SJCRH30 (cell line): ENCODE data around the gene RPS19. TPM values are rescaled to one million over a fixed set of nuclear protein-coding genes. Genes with fewer than 3 reads are reported as not detected.
"Not testable (repeated sequence)": the region's sequence is repeated elsewhere in the genome, so short reads cannot be mapped to it uniquely, and the experiment has no call there.

Experiments
- DNase-seq, 2 experiments: peaks; one replicate each; pipeline ENCODE4 v3.0.0-alpha.2; 2015 to 2020
- H3K27ac ChIP-seq: fragments of 250-450 bp; sonication (Bioruptor Pico); 2 replicates; pipeline ENCODE4 v1.5.1; 2020; ENCODE audit warnings: mild to moderate bottlenecking, moderate library complexity
- H3K27me3 ChIP-seq: fragments of 250-450 bp; sonication (Bioruptor Pico); 2 replicates; pipeline ENCODE4 v1.5.1; 2020; ENCODE audit warnings: mild to moderate bottlenecking, moderate library complexity
- H3K36me3 ChIP-seq: fragments of 250-450 bp; sonication (Bioruptor Pico); 2 replicates; pipeline ENCODE4 v1.5.1; 2020; ENCODE audit warnings: mild to moderate bottlenecking, moderate library complexity
- H3K4me1 ChIP-seq: fragments of 250-450 bp; sonication (Bioruptor Pico); 2 replicates; pipeline ENCODE4 v1.5.1; 2020; ENCODE audit warnings: mild to moderate bottlenecking, moderate library complexity
- H3K4me3 ChIP-seq: fragments of 250-450 bp; sonication (Bioruptor Pico); 2 replicates; pipeline ENCODE4 v1.5.1; 2020; ENCODE audit warnings: mild to moderate bottlenecking, moderate library complexity
- H3K9me3 ChIP-seq: fragments of 250-450 bp; sonication (Bioruptor Pico); replicated peaks from 2 replicates; pipeline ENCODE4 v1.5.1; 2020; ENCODE audit warnings: mild to moderate bottlenecking, moderate library complexity
- total RNA-seq: library from RNA; depleted of rRNA; stranded (reverse); fragments of >200 nt; shearing (Covaris generic); gene quantifications from 2 replicates; pipeline ENCODE4 v1.2.3, GENCODE V29; 2014

Gene RPS19
- total RNA-seq, 1 experiment from 2014 or later, result 2,068 TPM

DNA sequence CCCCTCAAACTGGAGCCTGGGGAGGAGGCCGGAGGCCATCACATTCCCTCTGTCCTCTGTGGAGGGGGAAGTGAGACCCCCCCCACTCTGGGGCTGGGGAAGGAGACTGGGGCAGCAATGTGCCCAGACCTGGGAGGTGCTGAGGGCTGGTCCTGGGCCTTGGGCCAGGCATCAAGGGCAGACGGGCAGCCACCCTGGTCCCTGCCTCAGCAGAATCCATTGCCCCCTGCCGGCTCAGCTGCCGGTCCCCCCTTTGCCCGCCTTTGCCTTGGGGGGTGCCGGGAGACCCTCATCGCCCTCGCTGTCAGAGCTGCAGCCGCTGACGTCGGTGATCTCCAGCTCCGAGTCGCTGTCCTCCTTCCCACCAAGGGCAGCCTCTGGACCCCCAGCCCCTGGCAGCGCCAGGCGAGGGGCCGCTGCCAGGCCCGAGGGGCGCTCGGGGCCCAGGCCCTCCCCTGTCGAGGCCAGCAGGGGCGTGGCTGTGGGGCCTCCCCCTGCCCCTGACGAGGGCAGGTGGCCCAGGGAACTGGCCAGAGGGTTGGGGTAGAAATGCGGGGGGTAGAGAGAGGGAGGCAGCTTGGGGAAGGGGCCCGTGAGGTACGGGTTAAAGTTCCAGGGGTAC lies 48.0 kb downstream of the RPS19 start:
- H3K4me3 ChIP-seq, result no peak overlapping the region
- H3K27me3 ChIP-seq, result peaks cover 16% of the 10 kb centered on the region
- H3K9me3 ChIP-seq, result no peaks in the 10 kb centered on the region
- peaks cover 23% of the 10 kb centered on the region for H3K36me3 ChIP-seq
- H3K4me1 ChIP-seq, result no peaks in the 10 kb centered on the region
- no peak for DNase-seq
- H3K27ac ChIP-seq, result no peak overlapping the region

GRCh38 chr19:41908724-41909464 lies 48.8 kb downstream of the RPS19 start:
- Histone ChIP-seq H3K9me3 (no peaks in the 10 kb centered on the region), H3K36me3 (peaks cover 17% of the 10 kb centered on the region), H3K4me3 (no peak overlapping the region), H3K4me1 (no peaks in the 10 kb centered on the region), H3K27ac (no peak overlapping the region), H3K27me3 (peaks cover 18% of the 10 kb centered on the region)
- no peak for DNase-seq

GRCh38 chr19:41909706-41910105 lies 49.7 kb downstream of the RPS19 start:
- Histone ChIP-seq H3K4me1 (no peaks in the 10 kb centered on the region), H3K27ac (no peak overlapping the region), H3K4me3 (no peak overlapping the region), H3K36me3 (peaks cover 11% of the 10 kb centered on the region), H3K9me3 (no peaks in the 10 kb centered on the region), H3K27me3 (peaks cover 22% of the 10 kb centered on the region)
- DNase-seq, result no peak

DNA sequence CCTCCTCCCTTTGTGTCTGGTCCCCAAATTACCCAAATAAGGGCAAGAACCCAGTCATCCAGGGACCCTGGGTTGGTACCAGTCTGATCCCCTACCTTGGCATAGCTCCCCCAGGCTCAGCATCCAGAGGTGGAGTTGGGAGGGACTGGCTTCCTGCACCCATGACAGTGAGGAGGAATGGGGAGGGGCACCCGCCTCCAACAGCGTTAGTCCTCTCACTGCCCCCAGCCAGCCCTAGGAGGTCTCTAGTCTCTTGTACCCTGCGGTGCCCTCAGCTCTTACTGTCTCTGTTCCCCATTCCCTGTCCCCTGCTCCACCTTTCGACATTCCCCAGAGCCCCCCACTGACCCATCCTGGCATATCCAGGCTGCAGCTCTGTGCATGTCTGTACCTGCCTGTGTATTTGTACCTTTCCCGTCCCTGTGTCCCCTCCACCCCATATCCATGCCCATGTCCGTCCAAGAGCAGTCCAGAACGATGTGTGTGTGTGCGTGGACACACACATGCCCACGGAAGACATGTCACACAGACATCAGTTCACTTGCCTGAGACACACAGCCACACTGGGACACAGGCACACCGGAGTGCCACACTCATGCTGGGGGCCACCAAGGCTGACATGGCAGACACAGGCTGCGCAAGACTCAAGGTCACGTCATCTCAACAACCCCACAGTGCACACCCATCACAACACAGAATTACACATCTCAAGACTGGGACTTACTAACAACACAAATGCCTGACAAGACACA lies 50.4 kb downstream of the RPS19 start:
- no peak overlapping the region for H3K4me3 ChIP-seq
- H3K36me3 ChIP-seq, result peaks cover 11% of the 10 kb centered on the region
- no peak for DNase-seq
- H3K27me3 ChIP-seq, result peaks cover 26% of the 10 kb centered on the region
- no peaks in the 10 kb centered on the region for H3K9me3 ChIP-seq
- no peak overlapping the region for H3K27ac ChIP-seq
- no peaks in the 10 kb centered on the region for H3K4me1 ChIP-seq

DNA sequence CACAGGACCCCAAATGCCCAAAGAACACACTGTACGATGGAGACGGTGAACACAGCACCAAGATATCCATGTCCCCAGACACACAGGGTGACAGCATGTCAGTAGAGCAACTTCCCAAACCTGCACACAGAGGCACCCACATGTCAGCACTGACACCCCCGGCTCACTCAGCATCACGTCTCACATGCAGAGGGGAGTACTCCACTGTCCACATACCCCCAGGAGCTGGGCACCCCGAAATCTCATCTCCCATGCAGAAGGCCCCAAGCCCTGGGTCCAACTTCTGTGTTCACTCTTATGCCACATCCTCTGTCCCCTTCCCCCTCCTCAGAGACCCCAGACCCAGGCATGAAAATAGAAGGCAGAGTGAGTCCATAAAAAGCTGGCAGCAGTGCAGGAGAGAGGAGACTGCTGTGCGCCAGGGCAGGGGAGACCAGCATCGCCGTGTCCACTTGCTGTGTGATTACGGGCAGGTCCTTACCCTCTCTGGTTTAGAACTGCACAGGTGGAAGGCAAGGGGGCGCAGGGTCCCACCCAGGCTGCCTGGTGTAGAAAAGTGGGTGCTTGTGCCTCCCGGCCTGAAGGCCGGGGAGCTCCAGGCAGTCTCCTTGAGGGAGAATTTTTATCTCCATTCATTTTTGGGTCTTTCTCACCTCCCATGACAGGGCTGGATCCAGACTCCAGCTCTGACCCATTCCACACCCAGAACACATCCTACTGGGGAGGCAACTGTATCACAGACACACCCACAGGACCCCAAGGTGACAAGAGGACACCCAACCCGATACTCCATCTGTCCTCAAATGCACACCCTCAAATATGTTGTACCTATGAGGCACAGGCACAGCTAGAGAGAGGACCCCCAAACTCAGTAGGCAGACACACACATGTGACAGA lies 51.2 kb downstream of the RPS19 start:
- Histone ChIP-seq H3K4me1 (no peaks in the 10 kb centered on the region), H3K27ac (no peak overlapping the region), H3K4me3 (no peak overlapping the region), H3K9me3 (no peaks in the 10 kb centered on the region), H3K27me3 (peaks cover 30% of the 10 kb centered on the region), H3K36me3 (peaks cover 8% of the 10 kb centered on the region)
- DNase-seq, result no peak

- Histone ChIP-seq H3K4me1 (no peaks in the 10 kb centered on the region), H3K4me3 (no peak overlapping the region), H3K9me3 (no peaks in the 10 kb centered on the region), H3K27ac (no peak overlapping the region), H3K27me3 (peaks cover 39% of the 10 kb centered on the region), H3K36me3 (peaks cover 4% of the 10 kb centered on the region)
- DNase-seq, result no peak
Measured at GRCh38 chr19:41911889-41912731, 52.1 kb downstream of the RPS19 start.

GRCh38 chr19:41912899-41913537 lies 53.0 kb downstream of the RPS19 start:
- no peaks in the 10 kb centered on the region for H3K36me3 ChIP-seq
- peaks cover 44% of the 10 kb centered on the region for H3K27me3 ChIP-seq
- no peak for DNase-seq
- H3K4me1 ChIP-seq, result no peaks in the 10 kb centered on the region
- H3K27ac ChIP-seq, result no peak overlapping the region
- H3K9me3 ChIP-seq, result no peaks in the 10 kb centered on the region
- no peak overlapping the region for H3K4me3 ChIP-seq

- Histone ChIP-seq H3K36me3 (no peaks in the 10 kb centered on the region), H3K27me3 (peaks cover 44% of the 10 kb centered on the region), H3K4me3 (no peak overlapping the region), H3K4me1 (no peaks in the 10 kb centered on the region), H3K9me3 (no peaks in the 10 kb centered on the region), H3K27ac (no peak overlapping the region)
- no peak for DNase-seq
Measured at GRCh38 chr19:41913538-41914423, 53.7 kb downstream of the RPS19 start.

DNA sequence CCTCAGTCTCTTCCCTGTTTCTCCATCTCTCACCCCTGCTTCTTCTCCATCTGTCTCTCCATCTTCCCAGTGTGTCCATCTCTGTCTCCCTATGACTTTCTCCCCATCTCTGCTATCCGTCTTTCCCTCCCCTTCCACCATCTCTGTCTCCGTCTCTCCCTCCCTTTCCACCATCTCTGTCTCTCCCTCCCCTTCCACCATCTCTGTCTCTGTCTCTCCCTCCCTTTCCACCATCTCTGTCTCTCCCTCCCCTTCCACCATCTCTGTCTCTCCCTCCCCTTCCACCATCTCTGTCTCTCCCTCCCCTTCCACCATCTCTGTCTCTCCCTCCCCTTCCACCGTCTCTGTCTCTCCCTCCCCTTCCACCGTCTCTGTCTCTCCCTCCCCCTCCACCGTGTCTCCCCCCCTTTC lies 54.4 kb downstream of the RPS19 start:
- not testable (repeated sequence) for H3K4me3 ChIP-seq, H3K36me3 ChIP-seq, DNase-seq, H3K4me1 ChIP-seq, H3K27ac ChIP-seq, H3K9me3 ChIP-seq
- peaks cover 44% of the 10 kb centered on the region for H3K27me3 ChIP-seq

GRCh38 chr19:41915021-41915775 lies 55.1 kb downstream of the RPS19 start:
- Histone ChIP-seq H3K9me3 (no peaks in the 10 kb centered on the region), H3K4me3 (no peak overlapping the region), H3K4me1 (no peaks in the 10 kb centered on the region), H3K36me3 (no peaks in the 10 kb centered on the region), H3K27me3 (peaks cover 44% of the 10 kb centered on the region), H3K27ac (no peak overlapping the region)
- DNase-seq, result no peak

- no peaks in the 10 kb centered on the region for H3K4me1 ChIP-seq
- H3K27me3 ChIP-seq, result peaks cover 44% of the 10 kb centered on the region
- no peak overlapping the region for H3K4me3 ChIP-seq
Measured at GRCh38 chr19:41915776-41916414, 55.8 kb downstream of the RPS19 start.

DNA sequence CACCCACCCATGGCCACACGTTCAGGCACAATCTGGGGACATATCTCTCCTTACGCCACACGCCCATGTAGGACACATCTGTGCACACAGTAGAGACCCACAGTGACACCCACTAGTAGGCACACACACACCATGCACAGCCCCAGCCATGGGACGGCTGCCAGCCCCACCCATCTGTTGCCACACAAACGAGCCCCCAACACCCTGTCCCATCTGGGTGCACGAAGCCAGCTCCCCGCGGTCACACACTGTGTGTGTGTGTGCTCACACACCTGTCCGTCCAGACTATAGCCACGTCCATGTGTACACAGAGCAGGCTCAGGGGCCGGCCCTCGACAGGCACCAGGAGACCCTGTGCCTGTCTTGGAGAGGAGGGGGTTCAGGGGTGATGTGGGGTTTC lies 57.6 kb downstream of the RPS19 start:
- Histone ChIP-seq H3K4me1 (no peaks in the 10 kb centered on the region), H3K27me3 (peaks cover 34% of the 10 kb centered on the region), H3K27ac (no peak overlapping the region), H3K4me3 (no peak overlapping the region), H3K9me3 (no peaks in the 10 kb centered on the region), H3K36me3 (no peaks in the 10 kb centered on the region)
- DNase-seq, result no peak

More at GRCh38 chr19:41915776-41916414, 55.8 kb downstream of the RPS19 start:
- H3K9me3 ChIP-seq, result no peaks in the 10 kb centered on the region
- H3K27ac ChIP-seq, result no peak overlapping the region
- H3K36me3 ChIP-seq, result no peaks in the 10 kb centered on the region
- no peak for DNase-seq
